KMS-11 (cell line): ENCODE measurements around the gene POLR1B.
"Not testable (repeated sequence)": the region's sequence is repeated elsewhere in the genome, so short reads cannot be mapped to it uniquely, and the experiment has no call there.

ENCODE experiments used
- H2AFZ ChIP-seq: fragments of 200-600 bp; sonication (generic); 2 replicates; pipeline ENCODE4 v1.6.1; 2016; ENCODE audit warnings: antibody characterized with exemption, mixed run types, low read depth
- H3K27ac ChIP-seq: fragments of 200-600 bp; sonication (generic); 2 replicates; pipeline ENCODE4 v1.6.1; 2016; ENCODE audit warnings: mild to moderate bottlenecking, mixed run types
- H3K27me3 ChIP-seq: fragments of 200-600 bp; sonication (generic); 2 replicates; pipeline ENCODE4 v1.6.1; 2017; ENCODE audit warnings: mild to moderate bottlenecking, low read depth, mixed run types, moderate library complexity; ENCODE audit not compliant: insufficient read depth
- H3K36me3 ChIP-seq: fragments of 200-600 bp; sonication (generic); 2 replicates; pipeline ENCODE4 v1.6.1; 2017; ENCODE audit warnings: mild to moderate bottlenecking, mixed run types; ENCODE audit not compliant: insufficient read depth
- H3K4me1 ChIP-seq: fragments of 200-600 bp; sonication (generic); 2 replicates; pipeline ENCODE4 v1.6.1; 2016; ENCODE audit warnings: mild to moderate bottlenecking, low read depth, mixed run types; ENCODE audit not compliant: poor library complexity, severe bottlenecking
- H3K4me2 ChIP-seq: fragments of 200-600 bp; sonication (generic); 2 replicates; pipeline ENCODE4 v1.7.0; 2016; ENCODE audit warnings: mild to moderate bottlenecking, mixed run types
- H3K4me3 ChIP-seq: fragments of 200-600 bp; sonication (generic); IDR thresholded peaks from 2 replicates; pipeline ENCODE4 v1.6.1; 2017; ENCODE audit warnings: low read depth, low read length, mixed read lengths; ENCODE audit not compliant: insufficient read depth
- H3K79me2 ChIP-seq: fragments of 200-600 bp; sonication (generic); 2 replicates; pipeline ENCODE4 v1.6.1; 2016; ENCODE audit warnings: low read depth, mixed run types; ENCODE audit not compliant: insufficient read depth
- H3K9ac ChIP-seq: fragments of 200-600 bp; sonication (generic); 2 replicates; pipeline ENCODE4 v1.6.1; 2016; ENCODE audit warnings: mild to moderate bottlenecking, mixed run types
- H4K20me1 ChIP-seq: fragments of 200-600 bp; sonication (generic); 2 replicates; pipeline ENCODE4 v1.6.1; 2016; ENCODE audit warnings: mild to moderate bottlenecking, mixed run types; ENCODE audit not compliant: insufficient read depth
- CTCF ChIP-seq: fragments of 200-600 bp; sonication (generic); conservative IDR thresholded peaks from 2 replicates; pipeline ENCODE4 v1.6.1; 2017; ENCODE audit warnings: low read depth, mild to moderate bottlenecking, antibody characterized with exemption, low read length, moderate library complexity, mixed read lengths

Gene POLR1B

GRCh38 chr2:112509239-112509998 lies 32.8 kb upstream of the POLR1B start:
- not testable (repeated sequence) for H2AFZ ChIP-seq, H3K4me3 ChIP-seq, H3K27ac ChIP-seq, H3K79me2 ChIP-seq, H3K27me3 ChIP-seq, H4K20me1 ChIP-seq, H3K9ac ChIP-seq, H3K36me3 ChIP-seq, H3K4me1 ChIP-seq, H3K4me2 ChIP-seq

- no peak overlapping the region for H3K27ac ChIP-seq
- H4K20me1 ChIP-seq: no peaks in the 10 kb centered on the region
- no peak overlapping the region for H2AFZ ChIP-seq
- H3K79me2 ChIP-seq: no peaks in the 10 kb centered on the region
- no peak overlapping the region for H3K9ac ChIP-seq
- no peaks in the 10 kb centered on the region for H3K27me3 ChIP-seq
- H3K4me2 ChIP-seq: no peak overlapping the region
- no peak overlapping the region for H3K4me3 ChIP-seq
- H3K4me1 ChIP-seq: no peaks in the 10 kb centered on the region
- TF ChIP-seq CTCF: no peak
- H3K36me3 ChIP-seq: no peaks in the 10 kb centered on the region
These were observed 25.5 kb upstream of the POLR1B start for GRCh38 chr2:112516801-112517200.

- H3K36me3 ChIP-seq: no peaks in the 10 kb centered on the region
- H3K79me2 ChIP-seq: no peaks in the 10 kb centered on the region
- TF ChIP-seq CTCF: no peak
These were observed 23.5 kb upstream of the POLR1B start for GRCh38 chr2:112518807-112519206.

GRCh38 chr2:112519506-112519905 lies 22.8 kb upstream of the POLR1B start:
- no peak overlapping the region for H3K9ac ChIP-seq
- H2AFZ ChIP-seq: no peak overlapping the region
- H4K20me1 ChIP-seq: no peaks in the 10 kb centered on the region
- H3K4me2 ChIP-seq: no peak overlapping the region
- H3K4me1 ChIP-seq: no peaks in the 10 kb centered on the region
- no peaks in the 10 kb centered on the region for H3K36me3 ChIP-seq
- H3K27ac ChIP-seq: no peak overlapping the region
- no peaks in the 10 kb centered on the region for H3K79me2 ChIP-seq
- H3K4me3 ChIP-seq: no peak overlapping the region
- H3K27me3 ChIP-seq: no peaks in the 10 kb centered on the region
- no peak for TF ChIP-seq CTCF

More at GRCh38 chr2:112518807-112519206, 23.5 kb upstream of the POLR1B start:
- Histone ChIP-seq H3K4me3 (no peak overlapping the region), H3K27me3 (no peaks in the 10 kb centered on the region), H3K27ac (no peak overlapping the region), H2AFZ (no peak overlapping the region), H3K9ac (no peak overlapping the region), H3K4me2 (no peak overlapping the region), H3K4me1 (no peaks in the 10 kb centered on the region), H4K20me1 (no peaks in the 10 kb centered on the region)

GRCh38 chr2:112520234-112520783 lies 22.0 kb upstream of the POLR1B start:
- no peak overlapping the region for H3K27ac ChIP-seq
- H3K79me2 ChIP-seq: no peaks in the 10 kb centered on the region
- H3K27me3 ChIP-seq: no peaks in the 10 kb centered on the region
- no peak for TF ChIP-seq CTCF
- no peak overlapping the region for H3K4me3 ChIP-seq
- no peak overlapping the region for H3K9ac ChIP-seq
- H3K36me3 ChIP-seq: no peaks in the 10 kb centered on the region
- H3K4me1 ChIP-seq: no peaks in the 10 kb centered on the region
- no peak overlapping the region for H2AFZ ChIP-seq
- no peak overlapping the region for H3K4me2 ChIP-seq
- H4K20me1 ChIP-seq: no peaks in the 10 kb centered on the region
